Measurements from ENCODE around the gene IFIT1B. TPM values are rescaled to one million over a fixed set of nuclear protein-coding genes. Genes with fewer than 3 reads are reported as not detected.

Gene IFIT1B
- total and polyA plus RNA-seq, 9 of the 15 experiments (the other 6 are each of a cell fraction or from before 2014, with no cell fraction given) = not detected

- no peak for DNase-seq (ENCODE audit: extremely low read depth in 1 of 4, low spot score in 3 of 4)
- 48% methylated on average over 3 of the region's 3 CpGs for WGBS (ENCODE audit: insufficient coverage, low coverage, missing lambda C conversion rate)
- no TSS peak for BruUV-seq (replicated peaks)
- TF ChIP-seq ZNF316 (IDR thresholded peaks at IDR 0.05) = peak; percentile 37; the same call in 1 of the 2 replicates
- TF ChIP-seq BCL6 (CRISPR knock-in tag; IDR thresholded peaks at IDR 0.05) = no peak
- Histone ChIP-seq H3K9ac (ENCODE audit: insufficient read depth in 1 of 2, low read depth in 2 of 2, low read length in 2 of 2) (no peak overlapping the region), H3K4me3 (no peak overlapping the region), H3K27ac (ENCODE audit: extremely low read depth, low read depth, low read length) (no peak overlapping the region), H4K20me1 (replicated peaks; ENCODE audit: control insufficient read depth, insufficient read depth, low read length) (no peaks in the 10 kb centered on the region), H3K4me2 (ENCODE audit: insufficient read depth, low read length) (no peak overlapping the region), H3K36me3 (ENCODE audit: control insufficient read depth, insufficient read depth, low read length) (no peaks in the 10 kb centered on the region), H2AFZ (ENCODE audit: low read depth, low read length) (no peak overlapping the region), H3K9me3 (replicated peaks; ENCODE audit: control insufficient read depth, insufficient read depth, low read depth, low read length) (no peaks in the 10 kb centered on the region), H3K79me2 (ENCODE audit: control insufficient read depth, insufficient read depth, low read length) (no peaks in the 10 kb centered on the region), H3K9me1 (ENCODE audit: control insufficient read depth, insufficient read depth, low read length) (no peaks in the 10 kb centered on the region), H3K27me3 (ENCODE audit: control insufficient read depth in 2 of 2, insufficient read depth in 2 of 2, low read length in 2 of 2) (no peaks in the 10 kb centered on the region), H3K4me1 (replicated peaks in 1 of 2; ENCODE audit: control insufficient read depth in 2 of 2, insufficient read depth in 2 of 2, low read length in 2 of 2) (peaks cover 0 to 2% of the 10 kb centered on the region in 2 experiments; a peak in 2 of 5 replicates)
- ATAC-seq = no peak
- CTCF ChIA-PET (ENCODE audit: low intra/inter-chr PET ratio) = no interaction called here
- in situ Hi-C loops (cut with MboI) (no loop called here), intact Hi-C loops (cut with micrococcal nuclease) (no loop called here)
- FAIRE-seq = no peak
- POLR2A ChIA-PET = interaction anchor here (1.0 to 1.8 kb wide), 3 partner anchors 9 to 14 kb away, joined by 3 to 4 read pairs (median 4); partner anchors contain the start of gene IFIT3
Observed at GRCh38 chr10:89341649-89342048, 36.2 kb upstream of the IFIT1B start.

- Histone ChIP-seq H3K9me1 (ENCODE audit: control insufficient read depth, insufficient read depth, low read length) (no peaks in the 10 kb centered on the region), H2AFZ (ENCODE audit: low read depth, low read length) (no peak overlapping the region), H3K4me1 (replicated peaks in 1 of 2; ENCODE audit: control insufficient read depth in 2 of 2, insufficient read depth in 2 of 2, low read length in 2 of 2) (peaks cover 0 to 2% of the 10 kb centered on the region in 2 experiments; a peak in 2 of 5 replicates), H3K27me3 (ENCODE audit: control insufficient read depth in 2 of 2, insufficient read depth in 2 of 2, low read length in 2 of 2) (no peaks in the 10 kb centered on the region), H3K27ac (ENCODE audit: extremely low read depth, low read depth, low read length) (no peak overlapping the region), H3K36me3 (ENCODE audit: control insufficient read depth, insufficient read depth, low read length) (no peaks in the 10 kb centered on the region), H3K4me3 (no peak overlapping the region), H3K4me2 (ENCODE audit: insufficient read depth, low read length) (no peak overlapping the region), H3K79me2 (ENCODE audit: control insufficient read depth, insufficient read depth, low read length) (no peaks in the 10 kb centered on the region), H4K20me1 (replicated peaks; ENCODE audit: control insufficient read depth, insufficient read depth, low read length) (no peaks in the 10 kb centered on the region), H3K9ac (ENCODE audit: insufficient read depth in 1 of 2, low read depth in 2 of 2, low read length in 2 of 2) (no peak overlapping the region), H3K9me3 (replicated peaks; ENCODE audit: control insufficient read depth, insufficient read depth, low read depth, low read length) (no peaks in the 10 kb centered on the region)
- DNase-seq (ENCODE audit: extremely low read depth in 1 of 4, low spot score in 3 of 4) = peak in 1 of 4 experiments; percentile 14
- BruUV-seq (replicated peaks) = no TSS peak
- intact Hi-C loops (cut with micrococcal nuclease) = no loop called here
- TF ChIP-seq MLX (CRISPR knock-in tag; conservative IDR thresholded peaks at IDR 0.05) (no peak), SRSF3 (IDR thresholded peaks at IDR 0.05; ENCODE audit: insufficient read depth, low read length) (no peak), CHCHD3 (CRISPR knock-in tag; IDR thresholded peaks at IDR 0.05) (no peak), CREB3 (tag; conservative IDR thresholded peaks at IDR 0.05; ENCODE audit: low read depth) (no peak), ZNF778 (CRISPR knock-in tag; IDR thresholded peaks at IDR 0.05) (no peak), DMBX1 (CRISPR knock-in tag; IDR thresholded peaks at IDR 0.05; ENCODE audit: borderline replicate concordance) (no peak)
- FAIRE-seq = no peak
- in situ Hi-C loops (cut with MboI) = no loop called here
- WGBS (ENCODE audit: insufficient coverage, low coverage, missing lambda C conversion rate) = 32% methylated on average over 3 of the region's 3 CpGs
- ChIA-PET CTCF (ENCODE audit: low intra/inter-chr PET ratio) (no interaction called here), POLR2A (interaction anchor here (0.5 to 1.8 kb wide), 4 partner anchors 9 to 1515 kb away, joined by 3 to 4 read pairs (median 4); partner anchors contain the start of gene IFIT3)
- peak; percentile 41; the same call in 2 of the 3 replicates for ATAC-seq
Observed at GRCh38 chr10:89342206-89342958, 35.5 kb upstream of the IFIT1B start.

All from K562 (cell line).